UCSD-AML1 (cell line): ENCODE measurements around the gene TXNDC15.
A peak's percentile ranks its signal among the peaks of the same experiment; 100 is the strongest.
"Not testable (repeated sequence)": the region's sequence is repeated elsewhere in the genome, so short reads cannot be mapped to it uniquely, and the experiment has no call there.

Experiments used
- DNase-seq: peaks from one replicate; lab custom pipeline; 2025; ENCODE audit not compliant: unreplicated experiment; lab: John Stamatoyannopoulos, UW

Gene TXNDC15, protein sequence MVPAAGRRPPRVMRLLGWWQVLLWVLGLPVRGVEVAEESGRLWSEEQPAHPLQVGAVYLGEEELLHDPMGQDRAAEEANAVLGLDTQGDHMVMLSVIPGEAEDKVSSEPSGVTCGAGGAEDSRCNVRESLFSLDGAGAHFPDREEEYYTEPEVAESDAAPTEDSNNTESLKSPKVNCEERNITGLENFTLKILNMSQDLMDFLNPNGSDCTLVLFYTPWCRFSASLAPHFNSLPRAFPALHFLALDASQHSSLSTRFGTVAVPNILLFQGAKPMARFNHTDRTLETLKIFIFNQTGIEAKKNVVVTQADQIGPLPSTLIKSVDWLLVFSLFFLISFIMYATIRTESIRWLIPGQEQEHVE

DNA sequence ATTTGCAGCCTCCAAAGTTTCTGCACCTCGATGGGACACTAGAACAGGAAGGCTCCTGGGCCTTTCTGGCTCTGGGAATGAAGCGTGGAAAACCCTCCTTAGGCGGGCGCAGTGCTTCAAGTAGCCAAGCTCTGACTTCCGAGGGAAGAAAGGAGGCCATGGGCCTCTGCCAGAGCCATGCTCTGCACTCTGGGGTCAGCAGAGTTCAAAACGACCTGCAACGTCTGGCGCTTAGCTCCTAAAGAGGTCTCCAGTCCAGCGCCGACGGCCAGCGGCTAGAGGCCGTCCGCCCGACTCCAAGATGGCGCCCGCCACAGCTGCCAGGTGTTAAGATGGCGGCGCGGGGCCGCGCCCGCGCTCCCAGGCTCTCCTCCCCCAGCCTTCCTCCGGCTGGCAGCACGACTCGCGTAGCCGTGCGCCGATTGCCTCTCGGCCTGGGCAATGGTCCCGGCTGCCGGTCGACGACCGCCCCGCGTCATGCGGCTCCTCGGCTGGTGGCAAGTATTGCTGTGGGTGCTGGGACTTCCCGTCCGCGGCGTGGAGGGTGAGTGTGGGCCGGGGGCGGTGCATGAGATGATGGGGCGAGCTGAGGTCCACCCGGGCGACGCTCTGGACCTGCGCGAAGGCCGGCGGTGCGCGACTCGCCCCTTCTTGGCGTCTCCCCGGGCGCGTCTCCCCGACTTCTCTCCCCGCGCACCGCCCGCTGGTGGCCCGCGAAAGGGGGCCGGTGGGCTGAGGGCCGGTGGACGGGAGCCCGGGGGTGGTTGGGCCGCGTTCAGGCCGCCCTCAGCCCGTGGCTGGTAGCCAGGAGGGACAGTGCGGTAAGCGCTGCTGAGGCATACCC is at the start of gene TXNDC15:
Gene TXNDC15 (plus strand): TSS at position 385 of the 844 bp plus-strand sequence. CDS start 57 bp downstream, at position 442.
- peak; percentile 89 for DNase-seq

DNA sequence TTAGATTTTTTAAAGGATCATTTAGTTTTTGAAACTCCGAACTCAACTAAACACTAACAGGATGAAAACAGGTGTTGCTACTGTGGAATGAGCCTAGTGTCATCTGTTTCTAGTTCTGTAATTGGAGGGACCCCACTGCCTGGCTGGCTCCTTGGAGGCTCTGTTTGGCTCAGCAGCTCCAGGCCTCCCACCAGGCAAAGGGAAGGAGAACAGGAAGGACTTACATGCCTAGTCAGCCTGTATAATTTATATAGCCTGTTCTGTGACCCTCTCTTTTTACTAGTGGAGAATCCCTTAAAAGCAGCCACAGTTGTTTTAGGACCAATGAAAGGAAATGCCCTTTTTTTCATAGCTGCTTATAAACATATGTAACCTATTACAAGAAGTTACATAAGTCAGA is 49.5 kb upstream of the TXNDC15 start:
- DNase-seq: no peak

DNA sequence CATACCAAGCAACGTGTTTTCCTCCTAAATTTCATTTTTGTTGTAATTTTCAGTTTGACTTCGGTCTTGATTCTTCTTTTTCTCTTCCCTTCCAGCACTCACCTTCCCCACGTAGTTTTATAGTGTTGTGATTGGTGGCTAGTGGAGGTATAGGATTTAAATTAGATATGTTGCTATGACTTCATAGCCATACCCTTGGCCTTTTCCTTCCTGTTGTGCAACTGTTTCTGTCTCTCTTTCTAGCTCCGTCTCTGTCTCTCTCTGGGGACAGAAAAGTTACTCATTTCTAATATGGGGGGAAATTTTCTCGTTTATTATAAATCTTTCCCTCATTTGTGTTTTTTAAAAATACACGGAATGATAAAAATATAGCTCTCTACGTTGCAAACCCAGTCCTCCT is 49.0 kb upstream of the TXNDC15 start:
- DNase-seq: no peak

DNA sequence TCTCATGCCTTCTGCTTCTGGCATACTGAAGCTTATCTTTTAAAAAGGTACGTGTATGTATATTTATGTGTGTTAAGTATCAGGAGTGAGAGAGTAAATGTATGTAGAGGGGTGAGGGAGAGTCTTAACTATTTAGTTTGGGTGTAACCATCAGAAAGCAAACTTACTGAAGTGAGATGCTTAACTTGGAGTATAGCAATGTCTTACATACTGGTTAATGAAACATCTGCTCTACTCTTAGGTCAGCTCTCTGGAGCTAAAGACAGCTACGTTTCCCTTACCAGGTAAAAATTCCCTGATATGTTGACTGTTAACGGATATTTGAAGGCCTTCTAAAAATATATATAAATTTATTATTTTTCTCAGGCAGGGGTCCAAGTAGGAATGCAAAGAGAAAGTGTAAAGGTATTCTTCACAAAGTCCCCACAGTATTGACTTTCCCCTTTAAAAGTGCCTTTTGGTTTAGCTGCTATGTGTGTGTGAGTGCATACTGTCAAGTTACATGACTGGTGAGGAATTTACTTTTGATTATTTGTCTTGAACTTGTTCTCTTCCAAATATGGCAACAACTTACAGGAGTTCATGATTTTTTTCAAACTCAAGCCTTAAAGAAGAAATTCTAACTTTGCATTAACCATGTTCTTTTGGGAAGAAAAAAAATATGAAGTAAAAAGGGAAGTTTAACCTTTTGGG is 40.7 kb upstream of the TXNDC15 start:
- DNase-seq: no peak

DNA sequence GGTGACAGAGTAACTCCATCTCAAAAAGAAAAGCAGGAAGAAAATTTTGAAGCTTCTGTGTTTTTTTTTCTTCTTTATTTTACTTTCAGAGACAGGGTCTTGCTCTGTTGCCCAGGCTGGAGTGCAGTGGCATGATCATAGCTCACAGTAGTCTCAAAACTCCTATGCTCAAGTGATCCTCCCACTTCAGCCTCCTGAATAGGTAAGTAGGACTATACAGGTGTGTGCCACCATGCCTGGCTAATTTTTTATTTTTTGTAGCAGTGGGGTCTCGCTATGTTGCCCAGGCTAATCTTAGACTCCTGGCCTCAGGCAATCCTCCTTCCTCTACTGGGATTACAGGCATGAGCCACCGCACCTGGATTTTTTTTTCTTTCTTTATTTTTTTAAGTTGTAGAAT is 38.5 kb upstream of the TXNDC15 start:
- no peak for DNase-seq

DNA sequence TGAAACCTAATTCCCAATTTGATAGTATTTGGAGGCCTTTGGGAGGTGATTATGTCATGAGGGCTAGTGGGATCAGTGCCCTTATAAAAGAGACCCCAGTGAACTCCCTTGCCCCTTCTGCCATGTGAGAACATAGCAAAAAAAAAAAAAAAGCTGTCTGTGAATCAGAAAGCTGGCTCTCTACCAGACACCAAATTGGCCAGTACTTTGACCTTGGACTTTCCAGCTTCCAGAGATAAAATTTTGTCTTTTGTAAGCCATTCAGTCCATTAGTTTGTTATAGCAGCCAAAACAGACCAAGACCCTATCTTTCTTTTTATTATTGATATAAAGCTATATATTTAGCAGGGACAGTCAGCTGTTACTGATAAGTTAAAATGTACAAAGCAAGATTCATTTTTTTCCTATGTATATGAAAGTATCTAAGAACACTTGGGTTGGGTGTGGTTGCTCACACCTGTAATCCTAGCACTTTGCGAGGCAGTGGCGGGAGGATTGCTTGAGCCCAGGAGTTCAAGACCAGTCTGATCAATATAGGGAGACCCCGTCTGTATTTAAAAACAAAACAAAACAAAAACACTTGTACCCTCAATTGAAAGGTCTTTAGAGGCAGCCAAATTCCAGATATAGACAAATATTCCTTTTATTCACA is 36.5 kb upstream of the TXNDC15 start:
- no peak for DNase-seq

DNA sequence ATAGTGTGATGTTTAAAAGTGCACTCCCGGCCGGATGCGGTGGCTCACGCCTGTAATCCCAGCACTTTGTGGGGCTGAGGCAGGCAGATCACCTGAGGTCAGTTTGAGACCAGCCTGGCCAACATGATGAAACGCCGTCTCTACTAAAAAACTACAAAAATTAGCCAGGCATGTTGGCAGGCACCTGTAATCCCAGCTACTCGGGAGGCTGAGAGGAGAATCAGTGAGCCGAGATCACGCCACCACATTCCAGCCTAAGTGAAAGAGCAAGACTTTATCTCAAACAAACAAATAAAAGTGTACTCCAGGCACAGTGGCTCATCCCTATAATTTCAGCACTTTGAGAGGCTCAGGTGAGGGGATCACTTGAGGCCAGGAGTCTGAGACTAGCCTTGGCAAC is 35.8 kb upstream of the TXNDC15 start:
- DNase-seq: not testable (repeated sequence)

DNA sequence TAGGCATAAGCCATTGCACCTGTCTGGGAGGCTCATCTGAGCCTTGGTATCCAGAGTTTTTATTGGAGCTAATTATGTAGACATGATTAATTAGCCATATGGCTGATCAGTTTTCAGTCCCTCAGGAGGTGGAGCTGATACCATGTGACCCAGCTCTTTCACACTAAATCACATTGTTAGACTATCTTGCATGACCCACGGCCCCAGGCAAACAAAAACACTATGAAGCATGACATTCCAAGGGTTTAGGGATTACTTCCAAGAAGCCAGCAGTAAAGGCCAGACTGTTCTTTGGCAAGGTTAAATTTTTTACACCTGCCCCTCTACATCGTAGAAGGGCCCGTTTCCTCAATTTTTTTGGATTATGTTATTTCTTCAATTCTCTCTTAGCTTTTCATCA is 33.4 kb upstream of the TXNDC15 start:
- DNase-seq: no peak

DNA sequence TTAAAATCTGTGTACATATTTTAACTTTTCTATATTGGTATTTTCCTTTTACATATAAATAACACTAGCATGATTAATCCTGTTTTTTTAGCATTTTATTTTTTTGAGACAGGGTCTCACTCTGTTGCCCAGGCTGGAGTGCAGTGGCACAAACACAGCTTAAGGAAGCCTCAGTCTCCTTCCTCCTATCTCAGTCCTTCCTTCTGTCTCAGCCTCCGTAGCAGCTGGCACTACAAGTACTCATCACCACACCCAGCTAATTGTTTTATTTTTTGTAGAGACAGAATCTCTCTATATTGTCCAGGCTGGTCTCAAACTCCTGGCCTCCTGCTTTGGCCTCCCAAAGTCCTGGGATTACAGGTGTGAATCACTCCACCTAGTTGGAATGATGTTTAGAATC is 29.9 kb upstream of the TXNDC15 start:
- DNase-seq: no peak

DNA sequence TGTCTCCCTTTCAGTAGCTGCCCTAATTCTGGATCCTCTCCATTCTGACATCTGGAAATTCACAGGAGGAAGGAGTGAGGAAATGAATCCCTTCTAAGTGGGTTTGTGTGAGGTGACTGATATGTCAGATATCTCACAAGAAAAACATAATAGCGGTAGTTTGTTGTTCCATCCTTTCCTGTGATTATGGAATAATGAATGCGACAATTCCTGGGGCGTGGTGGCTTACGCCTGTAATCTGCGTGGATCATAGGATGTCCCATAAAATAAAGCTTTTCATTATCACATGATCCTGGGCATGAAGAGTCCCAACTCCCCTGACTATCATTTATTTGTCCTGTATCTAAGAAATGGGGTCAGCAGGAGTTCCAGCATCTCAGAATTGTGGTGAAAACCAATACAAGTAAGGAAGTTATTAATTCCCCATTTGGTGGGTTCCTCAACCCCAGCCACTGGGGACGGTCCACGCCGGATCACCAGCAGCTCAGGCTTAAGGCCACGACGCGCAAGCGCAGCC is 28.8 kb upstream of the TXNDC15 start:
- no peak for DNase-seq

DNA sequence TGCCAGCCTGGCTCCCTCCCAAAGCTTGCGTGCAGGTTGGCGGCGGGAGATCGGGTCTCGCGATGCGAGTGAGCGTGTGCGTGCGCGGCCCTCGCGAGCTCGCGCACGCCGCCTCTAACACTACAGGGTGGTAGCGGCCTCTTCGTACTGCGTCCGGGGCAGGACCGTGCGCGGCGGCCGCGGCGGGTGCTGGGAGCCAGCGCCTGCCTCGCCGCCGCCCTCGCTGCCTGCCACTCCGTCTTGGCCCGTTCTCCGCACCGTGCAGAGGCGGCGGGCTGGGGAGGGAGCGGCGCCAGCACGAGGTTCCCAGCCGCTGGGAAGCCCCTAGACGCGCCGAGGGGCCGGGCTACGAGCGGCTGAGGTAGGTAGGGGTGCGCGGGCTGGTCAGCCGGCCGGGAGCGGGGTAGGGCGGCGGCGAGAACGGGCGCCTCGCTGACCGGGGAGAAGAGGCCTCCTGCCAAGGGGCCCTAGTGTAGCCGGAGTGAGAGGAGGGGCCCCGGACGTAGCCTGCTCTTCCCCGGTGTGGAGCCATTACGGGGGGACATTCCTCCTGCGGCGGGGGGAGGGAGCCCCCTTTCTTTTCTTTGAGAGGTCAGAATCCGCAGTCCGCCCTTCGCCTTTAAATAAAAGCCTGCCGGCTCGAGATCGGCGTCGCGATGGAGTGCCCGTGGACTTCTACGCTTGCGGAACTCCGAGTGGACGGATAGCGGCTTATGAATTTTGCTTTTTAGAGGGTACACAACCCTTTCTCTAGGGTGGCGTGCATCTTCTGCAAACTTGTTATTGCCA is 28.1 kb upstream of the TXNDC15 start, which contains the start of gene C5orf24:
Gene C5orf24 (plus strand): TSS at position 117 of the 789 bp plus-strand sequence. CDS start 8,933 bp downstream, outside the sequence.
- peak; percentile 95 for DNase-seq

DNA sequence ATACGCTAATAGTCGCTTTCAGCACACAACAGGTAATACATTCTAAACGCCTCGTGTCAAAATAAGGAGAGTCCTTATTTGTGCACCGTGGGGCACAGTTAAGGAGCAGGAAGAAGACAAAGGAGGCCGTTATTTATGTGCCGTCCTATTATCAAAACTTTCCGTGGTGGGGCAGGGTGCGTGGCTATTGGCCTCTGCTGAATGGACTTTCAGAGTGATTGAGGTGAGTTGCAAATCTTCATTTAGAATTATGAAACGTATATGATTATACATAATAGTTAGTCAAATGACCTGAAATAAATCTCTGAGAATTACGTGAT is 27.6 kb upstream of the TXNDC15 start:
- DNase-seq: no peak

DNA sequence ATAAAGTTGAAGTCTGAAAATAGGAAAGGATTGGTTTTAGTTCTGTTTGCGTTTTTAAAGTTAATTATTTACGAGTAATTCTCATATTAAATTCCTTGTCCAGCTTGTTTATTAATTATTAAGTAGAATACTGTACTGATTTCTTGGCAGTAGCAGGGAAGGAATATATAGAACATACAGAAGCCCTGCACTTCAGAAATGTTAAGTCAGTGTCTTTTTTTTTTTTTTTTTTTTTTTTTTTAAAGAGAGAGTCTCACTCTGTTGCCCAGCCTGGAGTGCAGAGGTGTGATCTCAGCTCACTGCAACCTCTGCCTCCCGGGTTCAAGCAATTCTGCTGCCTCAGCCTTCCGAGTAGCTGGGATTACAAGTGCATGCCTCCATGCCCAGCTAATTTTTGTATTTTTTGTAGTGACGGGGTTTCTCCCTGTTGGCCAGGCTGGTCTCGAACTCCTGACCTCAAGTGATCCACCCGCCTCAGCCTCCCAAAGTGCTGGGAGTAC is 24.7 kb upstream of the TXNDC15 start:
- DNase-seq: not testable (repeated sequence)

DNA sequence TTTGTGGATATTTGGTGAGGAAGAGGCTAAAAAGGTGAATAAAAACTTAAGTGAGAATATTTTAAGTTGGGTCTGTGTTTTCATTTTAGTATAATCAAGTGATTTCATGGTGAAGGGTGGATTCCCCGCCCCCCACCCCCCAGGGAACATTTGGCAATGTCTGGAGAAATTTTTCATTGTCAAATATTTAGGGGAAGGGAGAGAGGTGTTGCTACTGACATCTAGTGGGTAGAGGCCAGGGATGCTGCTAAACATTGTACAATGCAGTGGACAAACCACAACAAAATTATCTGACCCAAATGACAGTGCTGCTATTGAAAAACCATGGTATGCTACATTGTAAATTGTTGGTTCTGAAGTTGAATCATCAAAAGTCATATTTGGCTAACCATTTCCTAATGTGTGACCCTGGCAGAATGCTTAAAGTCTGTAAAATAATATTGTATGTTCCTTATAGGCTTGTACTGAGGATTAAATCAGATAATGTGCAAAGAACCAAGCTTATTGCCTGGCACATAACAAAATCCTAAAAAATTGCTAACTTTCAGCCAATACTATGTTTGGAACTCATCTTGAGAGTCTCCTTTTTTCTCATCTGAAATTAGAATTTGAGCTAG is 22.8 kb upstream of the TXNDC15 start:
- DNase-seq: no peak

DNA sequence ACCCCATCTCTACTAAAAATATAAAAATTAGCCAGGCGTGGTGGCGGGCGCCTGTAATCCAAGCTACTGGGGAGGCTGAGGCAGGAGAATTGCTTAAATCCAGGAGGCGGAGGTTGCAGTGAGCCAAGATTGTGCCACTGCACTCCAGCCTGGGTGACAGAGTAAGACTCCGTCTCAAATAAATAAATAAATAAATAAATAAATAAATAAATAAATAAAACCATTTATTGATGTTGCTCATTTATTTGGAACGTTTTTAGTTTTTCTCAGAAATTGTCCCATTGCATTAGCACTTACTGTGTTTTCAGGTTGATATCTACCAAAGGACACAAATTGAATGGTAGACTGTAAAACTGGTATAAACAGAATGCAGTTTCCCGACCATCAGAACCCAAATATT is 17.7 kb upstream of the TXNDC15 start:
- DNase-seq: not testable (repeated sequence)

DNA sequence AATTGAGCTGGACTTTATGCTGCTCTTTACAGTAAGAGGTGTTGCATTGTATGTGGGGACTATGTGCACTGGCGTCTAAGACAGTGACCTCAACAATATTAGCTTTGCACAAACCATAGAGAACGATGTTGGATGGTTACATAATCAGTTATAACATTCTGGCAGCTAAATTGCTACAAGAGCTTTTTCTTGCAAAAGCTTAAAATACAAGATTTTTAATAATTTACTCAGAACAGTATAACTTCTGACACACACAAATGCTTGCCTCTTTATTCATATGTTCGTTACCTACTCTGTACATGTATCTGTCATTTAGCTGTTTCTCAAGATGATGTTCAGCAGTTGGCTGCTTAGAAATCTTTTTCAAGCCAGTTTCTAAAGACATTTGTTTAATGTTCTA is 16.8 kb upstream of the TXNDC15 start:
- DNase-seq: no peak

DNA sequence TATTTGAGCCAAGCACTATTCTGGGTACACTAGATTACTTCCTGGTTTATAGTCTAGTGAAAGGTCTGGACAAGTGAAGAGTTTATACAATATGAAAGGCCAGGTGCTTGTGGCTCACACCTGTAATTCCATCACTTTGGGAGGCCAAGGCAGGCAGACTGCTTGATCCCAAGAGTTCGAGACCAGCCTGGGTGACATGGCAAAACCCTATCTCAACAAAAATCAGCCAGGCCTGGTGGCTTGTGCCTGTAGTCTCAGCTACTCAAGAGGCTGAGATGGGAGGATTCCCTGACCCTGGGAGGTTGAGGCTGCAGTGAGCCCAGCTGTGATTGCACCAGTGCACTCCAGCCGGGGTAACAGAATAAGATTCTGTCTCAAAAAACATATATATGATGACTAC is 9.5 kb upstream of the TXNDC15 start:
- DNase-seq: no peak

DNA sequence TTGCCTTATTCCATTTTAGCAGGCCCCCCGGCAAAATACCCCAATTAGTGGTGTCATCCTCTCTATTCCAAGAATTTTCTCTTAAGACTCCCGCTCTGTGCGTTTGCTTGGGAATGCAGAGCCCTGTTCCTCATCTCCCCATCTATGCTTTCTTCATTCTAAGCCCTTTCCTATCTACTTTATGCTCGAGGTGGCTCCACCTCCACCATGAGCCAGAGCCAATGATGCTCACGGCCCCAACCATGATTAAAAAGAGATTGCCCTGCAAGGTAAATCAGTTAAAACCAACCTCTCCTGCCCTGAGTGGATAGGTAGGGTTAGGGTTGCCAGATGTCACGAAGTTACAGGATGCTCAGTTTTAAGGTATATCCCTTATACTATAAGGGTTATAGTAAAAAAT is 677 bp upstream of the TXNDC15 start:
- no peak for DNase-seq

DNA sequence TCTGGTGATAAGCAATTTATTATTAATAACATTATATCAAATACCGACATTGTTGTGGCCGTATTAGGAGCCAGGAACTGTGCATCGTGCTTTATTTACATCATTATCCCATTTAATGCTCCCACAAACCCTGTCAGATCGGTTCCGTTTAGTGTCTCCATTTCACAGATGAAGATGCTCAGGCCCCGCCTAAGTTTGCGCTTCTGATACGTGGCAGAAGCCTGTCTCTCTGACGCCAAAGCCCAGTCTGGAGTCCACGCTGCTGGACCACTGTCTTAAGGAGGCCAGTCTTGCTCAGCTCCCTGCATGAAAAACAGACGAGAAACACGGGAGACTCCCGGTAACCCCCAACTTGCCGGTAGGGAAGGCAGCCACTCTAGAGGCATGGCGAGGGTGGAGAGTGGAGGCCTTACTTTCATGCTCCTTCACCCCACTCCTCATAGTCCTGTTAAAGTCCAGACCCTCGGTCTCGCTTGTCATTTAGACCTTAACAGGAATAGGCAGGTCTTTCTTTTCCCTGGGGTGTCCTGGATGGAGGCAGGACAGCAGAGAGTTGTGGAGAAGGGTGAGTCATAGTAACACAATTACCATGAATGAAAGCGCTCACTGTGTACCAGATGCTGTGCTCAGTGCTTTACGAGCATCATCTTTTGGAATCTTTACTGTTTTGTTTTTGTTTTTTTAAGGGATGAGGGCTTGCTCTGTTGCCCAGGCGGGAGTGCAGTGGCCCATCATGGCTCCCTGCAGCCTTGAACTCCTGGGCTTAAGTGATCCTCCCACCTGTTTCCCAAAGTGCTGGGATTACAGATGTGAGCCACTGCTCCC is 872 bp downstream of the TXNDC15 start:
- peak; percentile 39 for DNase-seq
